Tibial artery (tissue), 4 donors: Measurements from ENCODE around the gene ETV6.
A peak's percentile ranks its signal among the peaks of the same experiment; 100 is the strongest.

Experiments used
- DNase-seq, 2 donors: peaks; one replicate each; pipeline ENCODE4 v3.0.0-alpha.2; 2019
- H3K27ac ChIP-seq, 2 donors: fragments of 200-600 bp; sonication (generic) in 1 of 2; 1 replicate in 1 of 2; 2 replicates in 1 of 2; pipeline ENCODE4 v1.5.1; 2018 to 2019; ENCODE audit warnings: mild to moderate bottlenecking in 1 of 2
- H3K27me3 ChIP-seq, 2 donors: fragments of 200-600 bp; sonication (generic) in 1 of 2; one replicate each; pipeline versions ENCODE4 v1.5.1 to v1.6.0; 2016 to 2019
- H3K36me3 ChIP-seq, 3 donors: fragments of 200-600 bp; sonication (generic) in 2 of 3; one replicate each; pipeline ENCODE4 v1.5.1; 2016 to 2019; ENCODE audit warnings: mild to moderate bottlenecking in 2 of 3
- H3K4me1 ChIP-seq, 4 donors: fragments of 200-600 bp; sonication (generic) in 2 of 4; 1 replicate in 3 of 4; 2 replicates in 1 of 4; pipeline ENCODE4 v1.5.1; 2016 to 2019
- H3K4me3 ChIP-seq, 2 donors: fragments of 200-600 bp; sonication (generic) in 1 of 2; 1 replicate in 1 of 2; 2 replicates in 1 of 2; pipeline ENCODE4 v1.5.1; 2018 to 2019; ENCODE audit warnings: mild to moderate bottlenecking in 2 of 2
- H3K9me3 ChIP-seq, 3 donors: fragments of 200-600 bp; sonication (generic) in 1 of 3; one replicate each; pipeline ENCODE4 v1.5.1; 2016 to 2019
- CTCF ChIP-seq, 2 experiments: fragments of 200-600 bp in 1 of 2; fragments of 450-650 bp in 1 of 2; IDR thresholded peaks; one replicate each; pipeline ENCODE4 v1.5.1; 2017 to 2019; ENCODE audit warnings: antibody characterized with exemption in 2 of 2, mild to moderate bottlenecking in 1 of 2, moderate library complexity in 1 of 2
- intact Hi-C: fragments of 100-400 bp; cut with DNase I; formaldehyde crosslinking; loops from one replicate; pipeline ENCODE4 v1.15.0; 2023; ENCODE audit warnings: low total_unique reads

The ETV6 gene

GRCh38 chr12:11797317-11797913 lies 147.9 kb downstream of the ETV6 start:
- no peak for DNase-seq
- intact Hi-C loops, result no loop called here
- H3K27me3 ChIP-seq, result no peaks in the 10 kb centered on the region
- H3K9me3 ChIP-seq, result no peaks in the 10 kb centered on the region
- no peak for TF ChIP-seq CTCF (IDR thresholded peaks at IDR 0.05)
- no peak overlapping the region for H3K4me3 ChIP-seq
- H3K36me3 ChIP-seq, result no peaks in the 10 kb centered on the region
- H3K4me1 ChIP-seq, result peaks cover 0 to 81% (median 46%) of the 10 kb centered on the region in 4 donors
- H3K27ac ChIP-seq, result peak overlapping the region; percentile 79 to 81

- TF ChIP-seq CTCF (IDR thresholded peaks at IDR 0.05), result no peak
- DNase-seq, result no peak
- Histone ChIP-seq H3K27ac (peak overlapping the region; percentile 79 to 81), H3K4me3 (no peak overlapping the region), H3K36me3 (no peaks in the 10 kb centered on the region), H3K4me1 (peaks cover 0 to 74% (median 45%) of the 10 kb centered on the region in 4 donors), H3K9me3 (no peaks in the 10 kb centered on the region), H3K27me3 (no peaks in the 10 kb centered on the region)
- intact Hi-C loops, result no loop called here
Observed at GRCh38 chr12:11798006-11798708, 148.7 kb downstream of the ETV6 start.

- no peak overlapping the region for H3K4me3 ChIP-seq
- DNase-seq, result no peak
- no peaks in the 10 kb centered on the region for H3K27me3 ChIP-seq
- intact Hi-C loops, result no loop called here
- H3K9me3 ChIP-seq, result no peaks in the 10 kb centered on the region
- H3K27ac ChIP-seq, result peak overlapping the region; percentile 79 to 81
- peaks cover 0 to 66% (median 41%) of the 10 kb centered on the region in 4 donors for H3K4me1 ChIP-seq
- H3K36me3 ChIP-seq, result no peaks in the 10 kb centered on the region
- no peak for TF ChIP-seq CTCF (IDR thresholded peaks at IDR 0.05)
Observed at GRCh38 chr12:11798856-11799501, 149.5 kb downstream of the ETV6 start.

DNA sequence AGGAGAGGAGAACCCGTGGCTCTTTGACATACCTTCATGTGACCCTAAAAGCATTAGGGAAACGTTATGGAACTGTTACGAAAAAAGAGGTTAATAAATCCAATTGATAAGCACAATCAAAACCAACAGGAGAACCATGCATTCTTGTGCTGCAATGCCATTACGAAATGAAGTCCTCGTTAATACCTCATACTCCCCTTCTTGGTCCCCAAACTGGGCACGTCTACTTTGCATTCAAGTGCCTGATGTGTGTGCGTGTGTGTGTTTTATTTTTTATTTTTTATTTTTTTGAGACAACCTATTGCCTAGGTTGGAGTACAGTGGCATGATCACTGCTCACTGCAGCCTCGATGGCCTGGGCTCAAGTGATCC lies 150.0 kb downstream of the ETV6 start:
- DNase-seq, result no peak
- Histone ChIP-seq H3K36me3 (no peaks in the 10 kb centered on the region), H3K27me3 (no peaks in the 10 kb centered on the region), H3K9me3 (no peaks in the 10 kb centered on the region), H3K4me1 (peaks cover 0 to 61% (median 36%) of the 10 kb centered on the region in 4 donors), H3K4me3 (no peak overlapping the region), H3K27ac (peak overlapping the region; percentile 1 to 81)
- intact Hi-C loops, result no loop called here
- TF ChIP-seq CTCF (IDR thresholded peaks at IDR 0.05), result no peak

DNA sequence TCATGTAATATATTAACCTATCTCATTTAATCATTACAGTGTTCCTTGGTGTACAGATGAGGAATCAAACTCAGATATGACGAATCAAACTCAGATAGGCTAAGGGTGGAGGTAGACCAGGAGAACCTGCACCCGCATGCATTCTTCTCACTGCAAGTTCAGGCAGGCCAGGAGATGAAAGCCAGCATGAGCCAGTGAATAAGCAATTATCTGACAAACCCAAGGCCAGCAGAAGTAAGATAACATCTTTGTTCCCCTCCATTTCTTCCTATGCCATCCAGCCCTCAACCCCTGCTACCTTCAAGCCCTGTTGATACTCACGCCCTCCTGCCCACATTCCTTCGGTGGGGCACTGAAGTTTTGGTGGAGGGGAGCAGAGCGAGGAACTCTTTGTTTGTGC lies 152.2 kb downstream of the ETV6 start:
- intact Hi-C loops, result no loop called here
- Histone ChIP-seq H3K27ac (peak overlapping the region; percentile 2 to 29), H3K4me3 (no peak overlapping the region), H3K4me1 (peaks cover 0 to 39% (median 24%) of the 10 kb centered on the region in 4 donors), H3K27me3 (no peaks in the 10 kb centered on the region), H3K9me3 (no peaks in the 10 kb centered on the region), H3K36me3 (no peaks in the 10 kb centered on the region)
- DNase-seq, result no peak
- TF ChIP-seq CTCF (IDR thresholded peaks at IDR 0.05), result no peak
